Measurements from ENCODE around the gene PARD3B. TPM values are rescaled to one million over a fixed set of nuclear protein-coding genes. Genes with fewer than 3 reads are reported as not detected.

Gene PARD3B
- total RNA-seq, 1 donor from 2014 or later, result not detected

GRCh38 chr2:204611017-204611631 lies 65.8 kb downstream of the PARD3B start:
- DNase-seq (no peak), ATAC-seq (ENCODE audit: low read depth) (no peak)
- POLR2A ChIA-PET, result no interaction called here
- Mint-ChIP-seq H3K27me3 (no peaks in the 10 kb centered on the region), H3K27ac (no peak overlapping the region), H3K4me3 (no peak overlapping the region), H3K36me3 (ENCODE audit: low read depth) (no peaks in the 10 kb centered on the region), H3K4me1 (no peaks in the 10 kb centered on the region), H3K9me3 (no peaks in the 10 kb centered on the region)
- CTCF ChIA-PET, result no interaction called here
- no peak for TF ChIP-seq CTCF (IDR thresholded peaks at IDR 0.05)
- intact Hi-C loops (cut with micrococcal nuclease), result no loop called here

DNA sequence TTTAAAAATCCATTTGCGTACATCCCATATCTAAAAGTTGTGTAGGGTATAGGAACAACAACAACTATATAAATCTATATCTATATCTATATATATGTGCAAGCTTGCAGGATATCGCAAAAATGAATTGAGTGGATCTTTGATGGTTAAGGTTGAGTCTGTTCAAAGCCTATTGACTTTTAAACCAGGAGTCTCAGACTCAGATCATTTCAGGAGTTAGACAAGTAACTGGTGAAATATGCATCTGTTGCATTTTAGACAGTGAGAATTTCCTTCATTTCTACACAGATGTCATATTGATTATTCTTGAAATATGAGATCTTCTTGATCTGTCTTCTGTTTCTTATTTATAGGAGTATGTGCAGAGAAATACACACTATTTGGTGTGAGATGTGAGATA lies 66.5 kb downstream of the PARD3B start:
- Mint-ChIP-seq H3K36me3 (ENCODE audit: low read depth) (no peaks in the 10 kb centered on the region), H3K4me3 (no peak overlapping the region), H3K9me3 (no peaks in the 10 kb centered on the region), H3K27ac (no peak overlapping the region), H3K27me3 (no peaks in the 10 kb centered on the region), H3K4me1 (no peaks in the 10 kb centered on the region)
- CTCF ChIA-PET, result no interaction called here
- no peak for ATAC-seq (ENCODE audit: low read depth)
- POLR2A ChIA-PET, result no interaction called here
- intact Hi-C loops (cut with micrococcal nuclease), result no loop called here
- TF ChIP-seq CTCF (IDR thresholded peaks at IDR 0.05), result no peak
- DNase-seq, result no peak

DNA sequence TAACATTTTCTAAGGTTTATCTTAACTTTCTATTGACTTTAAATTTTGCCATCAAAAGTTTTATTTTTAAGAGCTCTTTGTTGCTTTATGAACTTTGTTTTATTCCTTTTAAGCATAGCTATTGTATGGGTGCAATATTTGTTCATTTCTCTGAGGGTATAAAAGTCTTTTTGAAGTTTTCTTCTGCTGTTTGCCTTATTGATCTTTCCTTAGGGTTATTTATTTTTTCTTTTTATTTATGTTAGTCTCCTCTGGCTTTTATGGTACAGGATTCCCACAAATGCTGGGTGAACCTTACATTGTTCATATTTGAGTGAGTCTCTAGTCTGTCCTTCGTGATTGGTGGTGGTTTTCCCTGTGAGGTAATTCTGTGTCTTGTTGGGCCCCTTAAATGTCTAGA lies 68.4 kb downstream of the PARD3B start:
- H3K27ac Mint-ChIP-seq, result no peak overlapping the region
- DNase-seq (no peak), ATAC-seq (ENCODE audit: low read depth) (no peak)
- no peaks in the 10 kb centered on the region for H3K36me3 Mint-ChIP-seq (ENCODE audit: low read depth)
- H3K9me3 Mint-ChIP-seq, result no peaks in the 10 kb centered on the region
- no peak overlapping the region for H3K4me3 Mint-ChIP-seq
- H3K27me3 Mint-ChIP-seq, result no peaks in the 10 kb centered on the region
- POLR2A ChIA-PET, result no interaction called here
- CTCF ChIA-PET, result no interaction called here
- intact Hi-C loops (cut with micrococcal nuclease), result no loop called here
- H3K4me1 Mint-ChIP-seq, result no peaks in the 10 kb centered on the region
- no peak for TF ChIP-seq CTCF (IDR thresholded peaks at IDR 0.05)

GRCh38 chr2:204615456-204615855 lies 70.2 kb downstream of the PARD3B start:
- H3K27me3 Mint-ChIP-seq, result no peaks in the 10 kb centered on the region
- H3K36me3 Mint-ChIP-seq (ENCODE audit: low read depth), result no peaks in the 10 kb centered on the region
- intact Hi-C loops (cut with micrococcal nuclease), result no loop called here
- no peaks in the 10 kb centered on the region for H3K4me1 Mint-ChIP-seq
- POLR2A ChIA-PET, result no interaction called here
- CTCF ChIA-PET, result no interaction called here
- no peak for TF ChIP-seq CTCF (IDR thresholded peaks at IDR 0.05)
- DNase-seq (no peak), ATAC-seq (ENCODE audit: low read depth) (no peak)
- H3K9me3 Mint-ChIP-seq, result no peaks in the 10 kb centered on the region
- H3K4me3 Mint-ChIP-seq, result no peak overlapping the region
- H3K27ac Mint-ChIP-seq, result no peak overlapping the region

GRCh38 chr2:204625135-204625534 lies 79.9 kb downstream of the PARD3B start:
- Mint-ChIP-seq H3K36me3 (ENCODE audit: low read depth) (no peaks in the 10 kb centered on the region), H3K4me3 (no peak overlapping the region), H3K9me3 (no peaks in the 10 kb centered on the region), H3K4me1 (no peaks in the 10 kb centered on the region), H3K27me3 (no peaks in the 10 kb centered on the region), H3K27ac (no peak overlapping the region)
- POLR2A ChIA-PET, result interaction anchor here (0.6 kb wide), 1 partner anchor 1273 kb away, joined by 7 read pairs; no protein-coding TSS in a partner anchor
- CTCF ChIA-PET, result no interaction called here
- intact Hi-C loops (cut with micrococcal nuclease), result no loop called here
- ATAC-seq (ENCODE audit: low read depth) (no peak), DNase-seq (no peak)
- no peak for TF ChIP-seq CTCF (IDR thresholded peaks at IDR 0.05)

Data from activated B cell treated with CpG ODN at 0.5 μM for 24 hours (primary cell).